SK-N-SH treated with all-trans-retinoic acid at 6 μM for 48 hours (cell line): ENCODE results near the gene RASAL2.
"Not testable (repeated sequence)": the region's sequence is repeated elsewhere in the genome, so short reads cannot be mapped to it uniquely, and the experiment has no call there.

Source experiments
- ATAC-seq: fragments of 200-7000 bp; cut with Tn5 transposase; 3 replicates; pipeline ENCODE4 v1.9.1; 2020; ENCODE audit warnings: mild to moderate bottlenecking, moderate library complexity
- BACH2 ChIP-seq: fragments of 250-450 bp; sonication (Bioruptor Pico); IDR thresholded peaks from 2 replicates; pipeline ENCODE4 v1.9.0; 2021; ENCODE audit warnings: mild to moderate bottlenecking, borderline replicate concordance
- CSDC2 ChIP-seq: fragments of 250-450 bp; sonication (Bioruptor Pico); IDR thresholded peaks from 2 replicates; pipeline ENCODE4 v1.5.0; 2020; ENCODE audit warnings: mild to moderate bottlenecking, moderate library complexity
- CSRNP3 ChIP-seq: fragments of 250-450 bp; sonication (Bioruptor Pico); IDR thresholded peaks from 2 replicates; pipeline ENCODE4 v1.5.1; 2021; ENCODE audit warnings: mild to moderate bottlenecking, moderate library complexity
- ESRRG ChIP-seq: fragments of 250-450 bp; sonication (Bioruptor Pico); IDR thresholded peaks from 2 replicates; pipeline ENCODE4 v1.6.1; 2021; ENCODE audit warnings: mild to moderate bottlenecking
- GLIS3 ChIP-seq: fragments of 250-450 bp; sonication (Bioruptor Pico); IDR thresholded peaks from 2 replicates; pipeline ENCODE4 v1.5.0; 2020; ENCODE audit warnings: mild to moderate bottlenecking, moderate library complexity
- ISL1 ChIP-seq: fragments of 250-450 bp; sonication (Bioruptor Pico); IDR thresholded peaks from 2 replicates; pipeline ENCODE4 v2.1.2; 2022; ENCODE audit warnings: mild to moderate bottlenecking, moderate library complexity
- POU6F1 ChIP-seq: fragments of 250-450 bp; sonication (Bioruptor Pico); IDR thresholded peaks from 2 replicates; pipeline ENCODE4 v1.8.0; 2021; ENCODE audit warnings: low read depth, mild to moderate bottlenecking, moderate library complexity, borderline replicate concordance
- TSHZ2 ChIP-seq: fragments of 250-450 bp; sonication (Bioruptor Pico); IDR thresholded peaks from 2 replicates; pipeline ENCODE4 v1.5.0; 2020; ENCODE audit warnings: mild to moderate bottlenecking, moderate library complexity
- ZC3H10 ChIP-seq: fragments of 250-450 bp; sonication (Bioruptor Pico); IDR thresholded peaks from 2 replicates; pipeline ENCODE4 v1.5.1; 2021; ENCODE audit warnings: mild to moderate bottlenecking, moderate library complexity
- ZFP3 ChIP-seq: fragments of 250-450 bp; sonication (Bioruptor Pico); IDR thresholded peaks from 2 replicates; pipeline ENCODE4 v1.5.0; 2020; ENCODE audit warnings: mild to moderate bottlenecking, moderate library complexity
- ZFP30 ChIP-seq: fragments of 450-650 bp; formaldehyde crosslinking; IDR thresholded peaks from 2 replicates; pipeline ENCODE4 v1.5.0; 2022; ENCODE audit warnings: mild to moderate bottlenecking, moderate library complexity
- ZNF565 ChIP-seq: fragments of 450-650 bp; formaldehyde crosslinking; conservative IDR thresholded peaks from 2 replicates; pipeline ENCODE4 v1.5.0; 2020; ENCODE audit warnings: low read depth, mild to moderate bottlenecking, moderate library complexity

Gene RASAL2

GRCh38 chr1:178241057-178241456 lies 147.2 kb downstream of the RASAL2 start:
- no peak for ATAC-seq
- TF ChIP-seq TSHZ2 (CRISPR knock-in tag): no peak
- TF ChIP-seq POU6F1 (CRISPR knock-in tag): no peak
- no peak for TF ChIP-seq ZNF565 (CRISPR knock-in tag)
- TF ChIP-seq ZC3H10 (CRISPR knock-in tag): no peak

GRCh38 chr1:178241837-178242236 lies 147.9 kb downstream of the RASAL2 start:
- no peak for ATAC-seq
- TF ChIP-seq CSDC2 (CRISPR knock-in tag) (no peak), ESRRG (CRISPR knock-in tag) (no peak)

GRCh38 chr1:178243119-178243518 lies 149.2 kb downstream of the RASAL2 start:
- ATAC-seq: no peak

GRCh38 chr1:178243890-178244289 lies 150.0 kb downstream of the RASAL2 start:
- no peak for ATAC-seq
- no peak for TF ChIP-seq GLIS3
- TF ChIP-seq POU6F1 (CRISPR knock-in tag): no peak
- TF ChIP-seq ZFP30 (CRISPR knock-in tag): no peak
- TF ChIP-seq ISL1 (CRISPR knock-in tag): no peak
- no peak for TF ChIP-seq CSRNP3 (CRISPR knock-in tag)
- TF ChIP-seq ZFP3 (CRISPR knock-in tag): no peak
- TF ChIP-seq BACH2 (CRISPR knock-in tag): no peak
- TF ChIP-seq TSHZ2 (CRISPR knock-in tag): no peak
- TF ChIP-seq, all 23 proteins: peak for 0

More at GRCh38 chr1:178243119-178243518, 149.2 kb downstream of the RASAL2 start:
- TF ChIP-seq GLIS3: no peak
- TF ChIP-seq ZNF565 (CRISPR knock-in tag): no peak

- not testable (repeated sequence) for ATAC-seq
Observed at GRCh38 chr1:178248284-178248683, 154.4 kb downstream of the RASAL2 start.

- not testable (repeated sequence) for ATAC-seq
Observed at GRCh38 chr1:178253581-178253980, 159.7 kb downstream of the RASAL2 start.
